T47D (cell line): ENCODE data around the gene SRBD1.

Experiments
- DNase-seq, 2 experiments: peaks; one replicate each; pipeline versions ENCODE4 v3.0.0 to v3.0.0-alpha.2; 2011 to 2012; ENCODE audit warnings: low read depth in 1 of 2, low spot score in 1 of 2
- JUND ChIP-seq: IDR thresholded peaks from 2 replicates; pipeline ENCODE4 v1.6.1; 2012; ENCODE audit warnings: low read depth
- in situ Hi-C: cut with HindIII; loops from 2 replicates; pipeline ENCODE4 v1.10.0; 2016; ENCODE audit warnings: low sequenced_read_pairs, low pct_unique_long_range_greater_than_20kb

Gene SRBD1

DNA sequence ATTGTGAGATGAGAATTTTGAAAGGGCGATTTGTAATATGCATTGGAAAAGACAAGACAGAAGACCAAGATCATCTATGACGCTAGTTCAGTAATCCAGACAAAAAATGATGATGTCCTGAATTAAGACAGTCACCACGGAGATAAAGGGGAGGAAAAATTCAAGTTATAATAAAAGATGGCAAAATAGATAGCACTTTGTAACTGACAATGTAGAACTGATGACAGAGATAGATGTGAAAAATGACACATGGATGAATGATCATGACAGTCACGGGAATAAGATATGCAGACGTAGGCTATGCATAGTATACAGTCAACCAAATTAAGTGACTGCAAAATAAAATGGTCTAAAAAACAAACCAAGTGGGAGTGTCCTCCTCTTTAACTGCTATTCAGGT lies 59.2 kb downstream of the SRBD1 start:
- in situ Hi-C loops: no loop called here
- no peak for TF ChIP-seq JUND
- DNase-seq: no peak

DNA sequence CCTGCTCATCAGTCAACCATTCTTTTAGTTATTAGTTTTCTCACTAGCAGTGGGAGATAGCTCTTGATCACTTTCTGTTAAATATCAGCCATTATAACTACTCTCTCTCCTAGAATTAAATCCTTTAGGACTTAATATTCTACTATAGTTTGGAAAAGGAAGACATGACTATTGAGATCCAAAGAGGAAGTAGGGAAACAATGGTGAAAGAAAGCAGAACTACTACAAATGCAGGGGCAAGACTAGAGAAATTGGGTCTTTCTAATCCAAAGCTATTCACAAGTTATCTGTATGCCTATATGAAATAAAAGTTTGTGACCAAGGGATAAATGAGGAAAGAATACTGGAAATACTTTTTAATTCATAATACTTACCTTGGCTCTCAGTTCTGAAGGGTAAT lies 65.1 kb downstream of the SRBD1 start:
- no peak for TF ChIP-seq JUND
- in situ Hi-C loops: no loop called here
- no peak for DNase-seq

DNA sequence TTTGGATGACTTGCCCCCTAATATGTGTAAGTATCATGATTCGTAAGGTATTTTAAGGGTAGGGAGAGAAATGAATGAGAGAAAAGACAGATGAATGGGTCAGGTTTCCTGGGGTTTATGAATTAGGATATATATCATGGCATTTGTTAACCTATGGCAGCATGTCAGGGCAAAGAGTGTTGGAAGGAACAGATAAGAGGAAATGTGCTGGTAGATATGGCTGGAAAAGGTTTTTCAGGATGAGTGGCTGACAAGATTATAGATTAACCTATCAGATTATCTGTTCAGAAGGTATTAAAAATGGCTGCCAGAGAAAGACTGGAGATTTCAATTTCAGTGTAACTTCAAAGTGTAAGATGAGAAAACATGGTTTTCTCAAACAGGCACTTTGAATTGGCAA lies 67.8 kb downstream of the SRBD1 start:
- in situ Hi-C loops: no loop called here
- TF ChIP-seq JUND: no peak
- no peak for DNase-seq

DNA sequence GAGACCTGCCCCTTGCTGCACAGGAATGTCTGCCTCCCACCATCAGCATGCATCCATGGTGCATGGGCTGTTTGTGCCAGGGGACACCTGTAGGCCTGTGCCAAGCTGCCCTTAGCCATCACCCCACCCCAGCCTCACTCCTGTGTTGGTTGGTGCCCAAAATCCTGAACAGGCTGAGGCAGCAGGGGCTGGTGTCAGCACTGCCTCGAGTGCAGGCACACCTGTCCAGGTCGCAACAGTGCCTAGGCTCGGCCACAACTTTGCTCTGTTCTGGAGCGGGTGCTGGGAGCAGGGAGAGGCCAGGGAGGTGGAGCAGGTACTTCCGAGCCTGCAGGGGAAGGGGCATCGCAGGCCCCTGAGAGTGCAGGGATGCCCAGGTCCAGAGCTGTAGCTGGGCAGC lies 69.1 kb downstream of the SRBD1 start:
- in situ Hi-C loops: no loop called here
- TF ChIP-seq JUND: no peak
- DNase-seq: no peak

DNA sequence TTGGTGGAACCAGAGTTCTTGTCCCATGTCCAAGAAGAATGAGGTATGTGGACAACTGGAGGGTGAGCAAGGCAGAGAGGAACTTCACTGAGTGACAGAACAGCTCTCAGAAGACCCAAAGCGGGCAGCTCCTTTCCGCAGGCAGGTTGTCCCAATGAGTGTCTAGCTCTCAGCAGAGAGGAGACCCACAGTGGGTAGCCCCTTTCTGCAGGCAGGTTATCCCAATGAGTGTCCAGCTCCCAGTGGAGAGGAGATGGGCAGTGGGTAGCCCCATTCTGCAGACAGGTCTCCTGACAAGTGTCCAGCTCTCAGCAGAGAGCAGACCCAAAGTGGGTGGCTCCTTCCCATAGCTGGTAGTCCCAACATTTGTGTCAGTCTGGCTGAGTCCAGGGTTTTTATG lies 69.6 kb downstream of the SRBD1 start:
- TF ChIP-seq JUND: no peak
- DNase-seq: no peak
- in situ Hi-C loops: no loop called here

DNA sequence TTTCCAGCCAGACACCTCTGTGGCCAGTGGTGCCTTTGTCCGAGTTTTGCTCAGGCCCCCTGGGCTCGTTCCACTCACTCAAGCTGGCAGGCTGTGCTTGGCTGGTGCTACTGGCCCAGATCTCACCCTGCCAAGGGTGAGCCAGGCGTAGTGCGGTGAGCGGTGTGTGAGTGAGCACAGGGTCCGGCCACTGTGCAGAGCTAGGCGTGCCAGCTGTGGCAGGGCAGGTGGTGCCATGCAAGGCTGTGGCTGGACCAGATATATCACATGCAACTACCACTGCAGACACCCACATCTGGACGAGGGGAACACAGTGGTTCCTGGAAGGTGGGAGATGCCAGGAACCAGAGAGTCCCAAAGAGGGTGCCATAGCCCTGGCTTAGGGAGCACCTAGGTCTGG lies 70.1 kb downstream of the SRBD1 start:
- no peak for DNase-seq
- in situ Hi-C loops: no loop called here
- no peak for TF ChIP-seq JUND

DNA sequence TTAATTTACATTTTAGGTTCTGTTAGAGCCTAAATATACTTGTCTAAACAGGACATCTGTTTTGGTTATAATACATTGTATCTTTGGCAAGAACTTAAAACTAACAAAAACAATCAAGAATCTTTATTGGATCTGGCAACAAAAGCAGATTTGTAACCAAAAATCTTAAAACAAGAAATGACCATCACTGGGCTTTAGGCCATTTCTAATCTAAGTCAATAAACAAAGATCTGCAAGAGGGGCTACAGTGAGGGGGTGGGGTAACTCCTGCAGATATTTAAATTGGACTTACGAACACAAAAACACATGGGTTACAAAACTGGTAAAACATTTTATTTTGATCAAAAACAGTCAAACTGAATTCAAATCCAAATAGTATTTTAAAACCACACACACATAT lies 77.3 kb downstream of the SRBD1 start:
- DNase-seq: no peak
- in situ Hi-C loops: no loop called here
- TF ChIP-seq JUND: no peak

DNA sequence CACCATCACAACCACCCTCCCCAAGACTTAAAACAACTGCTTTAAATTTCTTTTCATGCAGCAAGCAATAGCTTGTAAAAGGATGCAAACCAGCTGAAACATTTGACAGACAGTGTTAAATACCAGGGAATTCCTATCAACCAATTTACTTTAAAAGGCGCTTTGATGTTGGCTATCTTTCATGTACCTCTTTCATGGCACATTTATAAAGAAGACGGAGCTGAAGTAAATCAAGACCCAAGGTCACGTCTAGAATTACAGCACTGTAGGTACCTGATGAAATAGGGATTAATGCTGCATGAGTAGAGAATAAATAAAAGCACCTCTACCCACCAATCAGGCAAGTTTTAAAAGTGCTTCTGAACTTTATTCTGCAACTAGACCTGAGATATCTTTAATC lies 78.9 kb downstream of the SRBD1 start:
- in situ Hi-C loops: no loop called here
- TF ChIP-seq JUND: no peak
- no peak for DNase-seq

DNA sequence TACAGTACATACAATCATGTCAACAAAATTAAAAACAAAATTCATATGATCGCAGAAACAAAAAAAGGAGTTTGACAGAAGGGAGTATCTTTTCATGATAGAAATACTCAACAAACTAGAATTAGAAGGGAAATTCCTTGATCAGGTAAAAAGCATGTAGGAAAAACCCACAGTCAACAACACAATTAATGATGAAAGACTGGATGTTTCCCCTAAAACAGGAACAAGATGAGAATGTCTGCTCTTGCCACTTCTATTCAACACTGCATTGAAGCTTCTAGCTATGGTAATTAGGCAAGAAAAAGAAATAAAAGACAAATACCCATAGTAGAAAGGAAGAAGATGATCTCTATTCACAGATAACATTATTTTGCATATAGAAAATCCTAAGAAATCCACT lies 87.1 kb downstream of the SRBD1 start:
- in situ Hi-C loops: no loop called here
- no peak for DNase-seq
- no peak for TF ChIP-seq JUND

DNA sequence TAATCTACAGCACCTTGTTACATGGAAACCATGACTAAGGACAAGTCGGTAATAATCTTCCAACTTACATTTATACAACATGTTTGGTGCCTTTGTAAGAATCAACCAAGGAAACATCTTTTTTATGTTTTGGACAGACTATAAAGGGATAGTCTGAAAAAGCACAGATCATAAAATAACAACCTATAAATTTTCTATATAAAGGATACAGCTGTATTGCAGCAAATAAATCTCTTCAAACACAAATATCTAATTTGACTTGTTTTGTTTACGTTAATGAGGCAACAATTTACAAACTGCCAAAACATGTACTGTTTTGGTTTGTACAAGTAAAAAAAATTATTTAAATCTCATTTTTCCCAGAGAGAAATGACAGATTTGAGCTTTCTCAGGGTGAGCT lies 92.5 kb downstream of the SRBD1 start:
- DNase-seq: no peak
- in situ Hi-C loops: no loop called here
- TF ChIP-seq JUND: no peak

DNA sequence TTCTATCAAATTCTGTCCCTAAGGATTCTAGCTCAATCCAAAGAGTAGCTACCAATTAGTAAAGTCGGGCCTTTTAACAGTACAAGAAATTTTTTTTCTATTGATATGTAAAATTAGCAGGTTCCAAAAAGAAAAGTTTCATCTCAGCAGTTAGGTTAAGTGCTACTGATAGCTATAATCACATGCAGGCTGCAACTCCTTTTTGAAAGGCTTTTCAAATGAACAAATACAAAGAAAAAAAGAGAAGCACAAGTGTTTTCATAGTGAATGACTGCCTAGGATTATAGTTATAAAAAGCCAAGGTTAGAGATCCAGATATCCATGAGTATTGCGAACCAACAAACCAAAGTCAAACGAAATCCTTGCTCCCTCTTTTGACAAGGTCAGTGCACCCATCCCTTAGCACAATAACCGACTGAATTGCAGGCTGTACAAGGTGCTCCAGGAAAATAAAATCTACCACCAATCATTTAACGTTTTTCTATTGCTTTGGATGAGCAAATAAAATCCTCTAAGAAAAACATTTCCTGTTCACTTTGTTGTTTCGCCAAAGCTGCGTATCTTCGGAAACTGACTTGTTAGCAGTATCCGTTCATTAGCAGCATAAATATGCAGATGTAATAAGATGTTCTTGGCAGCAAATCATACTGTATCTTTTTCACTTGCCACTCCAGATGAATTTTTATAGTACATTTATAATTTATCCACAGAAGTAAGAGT lies 100.2 kb downstream of the SRBD1 start:
- in situ Hi-C loops: no loop called here
- no peak for DNase-seq
- no peak for TF ChIP-seq JUND

DNA sequence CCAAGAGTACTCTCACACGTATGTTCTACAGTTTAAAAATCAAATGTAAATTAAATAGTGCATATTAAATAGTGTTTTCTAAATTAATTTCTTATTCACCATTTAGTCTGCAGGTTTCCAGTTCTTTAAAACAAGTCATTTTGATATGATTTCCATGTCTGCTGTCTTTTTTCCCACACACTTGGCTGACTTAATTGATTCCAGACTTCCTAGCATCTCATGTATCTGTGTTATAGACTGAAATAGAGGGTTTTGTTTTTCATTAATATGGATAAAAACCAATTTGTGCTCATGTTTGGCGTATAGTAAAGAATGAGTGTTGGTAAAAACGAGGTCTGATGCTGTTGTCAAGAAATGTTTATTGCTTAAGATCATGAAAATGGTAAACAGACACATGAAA lies 104.3 kb downstream of the SRBD1 start:
- no peak for DNase-seq
- in situ Hi-C loops: no loop called here
- no peak for TF ChIP-seq JUND

DNA sequence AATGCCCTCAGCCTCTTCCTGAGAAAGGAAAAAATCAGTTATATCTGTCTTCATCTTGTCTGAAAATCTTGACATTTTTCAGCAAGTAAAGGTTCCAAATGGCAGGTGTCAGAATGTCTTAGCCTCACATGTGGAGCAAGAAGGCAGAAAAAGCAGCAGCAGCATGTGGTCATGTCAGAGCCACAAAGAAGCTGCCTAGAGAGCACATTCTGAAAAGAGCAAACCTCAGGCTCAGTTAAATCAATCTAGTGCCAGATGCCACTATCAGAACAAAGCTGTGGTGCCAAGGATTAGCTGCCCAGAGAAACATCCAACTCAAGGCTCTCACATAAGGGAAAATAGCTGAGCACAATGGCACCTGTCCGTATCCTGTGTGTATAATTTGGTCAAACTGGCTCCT lies 105.9 kb downstream of the SRBD1 start:
- DNase-seq: no peak
- in situ Hi-C loops: no loop called here

More for the DNA sequence above, 105.9 kb downstream of the SRBD1 start:
- no peak for TF ChIP-seq JUND
